SU-DHL-6 (cell line): ENCODE data around the gene PKNOX2.

Source experiments
- H2AFZ ChIP-seq: fragments of 200-600 bp; sonication (generic); 2 replicates; pipeline ENCODE4 v1.6.1; 2014; ENCODE audit warnings: low read depth, mild to moderate bottlenecking, moderate library complexity, mixed read lengths, antibody characterized with exemption, low read length; ENCODE audit not compliant: severe bottlenecking
- H3F3A ChIP-seq: fragments of 200-600 bp; shearing (Covaris generic); 2 replicates; pipeline ENCODE4 v1.6.0; 2016; ENCODE audit warnings: antibody characterized with exemption, mild to moderate bottlenecking; ENCODE audit not compliant: insufficient read depth
- H3K27ac ChIP-seq: fragments of 200-600 bp; sonication (generic); 2 replicates; pipeline ENCODE4 v1.5.1; 2016; ENCODE audit warnings: low read depth, mild to moderate bottlenecking, low read length, moderate library complexity, mixed read lengths
- H3K27me3 ChIP-seq: fragments of 200-600 bp; sonication (generic), shearing (Covaris generic); 2 replicates; pipeline ENCODE4 v1.6.0; 2014; ENCODE audit warnings: mild to moderate bottlenecking, low read length
- H3K36me3 ChIP-seq: fragments of 200-600 bp; sonication (generic); 2 replicates; pipeline ENCODE4 v1.6.1; 2014; ENCODE audit warnings: mild to moderate bottlenecking, low read length, mixed read lengths
- H3K4me2 ChIP-seq: fragments of 300-600, 200-600 bp; shearing (Covaris generic), sonication (generic); 2 replicates; pipeline ENCODE4 v1.6.0; 2014; ENCODE audit warnings: low read length, low read depth, mild to moderate bottlenecking; ENCODE audit not compliant: poor library complexity, severe bottlenecking
- H3K4me3 ChIP-seq: fragments of 200-600 bp; sonication (generic); 2 replicates; pipeline ENCODE4 v1.5.1; 2014; ENCODE audit warnings: antibody characterized with exemption, low read length, mild to moderate bottlenecking, mixed read lengths; ENCODE audit not compliant: insufficient read depth, poor library complexity, severe bottlenecking
- H3K79me2 ChIP-seq: fragments of 200-600 bp; sonication (generic); 2 replicates; pipeline ENCODE4 v1.6.1; 2014; ENCODE audit warnings: mild to moderate bottlenecking, low read length, moderate library complexity; ENCODE audit not compliant: insufficient read depth
- H3K9ac ChIP-seq: fragments of 200-600 bp; sonication (generic); 2 replicates; pipeline ENCODE4 v1.7.0; 2014; ENCODE audit warnings: mild to moderate bottlenecking, low read length
- H3K9me2 ChIP-seq: fragments of 200-600 bp; sonication (generic); replicated peaks from 2 replicates; pipeline ENCODE4 v1.6.1; 2014; ENCODE audit warnings: low read length; ENCODE audit not compliant: insufficient read depth
- H3K9me3 ChIP-seq: fragments of 200-600 bp; sonication (generic); 2 replicates; pipeline ENCODE4 v1.6.1; 2014; ENCODE audit warnings: low read length, mixed read lengths; ENCODE audit not compliant: insufficient read depth
- H4K20me1 ChIP-seq: fragments of 200-600 bp; sonication (generic); 2 replicates; pipeline ENCODE4 v1.6.1; 2014; ENCODE audit warnings: low read depth, mild to moderate bottlenecking, antibody characterized with exemption, low read length, moderate library complexity, mixed read lengths
- EZH2phosphoT487 ChIP-seq: fragments of 200-600 bp; sonication (generic), shearing (Covaris generic); conservative IDR thresholded peaks from 2 replicates; pipeline ENCODE4 v1.6.1; 2018; ENCODE audit warnings: mild to moderate bottlenecking, antibody characterized with exemption, low read length, moderate library complexity, mixed read lengths
- TF ChIP-seq, protein P1 (sequence below): fragments of 200-600 bp; sonication (generic); IDR thresholded peaks from one replicate; pipeline ENCODE4 v1.5.1; 2017; ENCODE audit warnings: antibody characterized with exemption, mild to moderate bottlenecking, low read length, moderate library complexity; ENCODE audit not compliant: insufficient read depth, poor library complexity, severe bottlenecking

Gene PKNOX2

DNA sequence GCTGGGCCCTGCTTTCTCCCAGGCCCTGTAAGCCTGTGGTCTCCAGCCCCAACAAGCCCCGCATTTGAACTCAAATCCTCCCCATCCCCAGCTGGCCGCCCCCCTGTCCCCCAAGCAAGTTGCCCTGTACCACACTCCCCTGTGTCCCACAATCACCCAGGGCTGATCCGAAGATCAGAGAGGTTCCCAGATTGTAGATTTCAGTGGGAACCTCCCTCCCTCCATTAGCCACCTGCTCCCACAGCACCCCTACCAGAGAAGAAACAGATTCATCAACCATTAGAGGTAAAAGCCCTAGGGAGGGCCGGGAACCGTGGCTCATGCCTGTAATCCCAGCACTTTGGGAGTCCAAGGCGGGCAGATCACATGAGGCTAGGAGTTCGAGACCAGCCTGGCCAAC lies 224.1 kb downstream of the PKNOX2 start:
- Histone ChIP-seq H3K4me2 (no peak overlapping the region), H3K9ac (no peak overlapping the region), H2AFZ (no peak overlapping the region), H3K4me3 (no peak overlapping the region), H3K27me3 (no peaks in the 10 kb centered on the region), H3K79me2 (no peaks in the 10 kb centered on the region), H3K27ac (no peak overlapping the region), H3K9me2 (no peaks in the 10 kb centered on the region), H3F3A (no peaks in the 10 kb centered on the region), H3K9me3 (no peaks in the 10 kb centered on the region), H4K20me1 (no peaks in the 10 kb centered on the region), H3K36me3 (no peaks in the 10 kb centered on the region)
- TF ChIP-seq EZH2phosphoT487 = no peak
- TF ChIP-seq, protein P1, sequence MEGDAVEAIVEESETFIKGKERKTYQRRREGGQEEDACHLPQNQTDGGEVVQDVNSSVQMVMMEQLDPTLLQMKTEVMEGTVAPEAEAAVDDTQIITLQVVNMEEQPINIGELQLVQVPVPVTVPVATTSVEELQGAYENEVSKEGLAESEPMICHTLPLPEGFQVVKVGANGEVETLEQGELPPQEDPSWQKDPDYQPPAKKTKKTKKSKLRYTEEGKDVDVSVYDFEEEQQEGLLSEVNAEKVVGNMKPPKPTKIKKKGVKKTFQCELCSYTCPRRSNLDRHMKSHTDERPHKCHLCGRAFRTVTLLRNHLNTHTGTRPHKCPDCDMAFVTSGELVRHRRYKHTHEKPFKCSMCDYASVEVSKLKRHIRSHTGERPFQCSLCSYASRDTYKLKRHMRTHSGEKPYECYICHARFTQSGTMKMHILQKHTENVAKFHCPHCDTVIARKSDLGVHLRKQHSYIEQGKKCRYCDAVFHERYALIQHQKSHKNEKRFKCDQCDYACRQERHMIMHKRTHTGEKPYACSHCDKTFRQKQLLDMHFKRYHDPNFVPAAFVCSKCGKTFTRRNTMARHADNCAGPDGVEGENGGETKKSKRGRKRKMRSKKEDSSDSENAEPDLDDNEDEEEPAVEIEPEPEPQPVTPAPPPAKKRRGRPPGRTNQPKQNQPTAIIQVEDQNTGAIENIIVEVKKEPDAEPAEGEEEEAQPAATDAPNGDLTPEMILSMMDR = no peak

DNA sequence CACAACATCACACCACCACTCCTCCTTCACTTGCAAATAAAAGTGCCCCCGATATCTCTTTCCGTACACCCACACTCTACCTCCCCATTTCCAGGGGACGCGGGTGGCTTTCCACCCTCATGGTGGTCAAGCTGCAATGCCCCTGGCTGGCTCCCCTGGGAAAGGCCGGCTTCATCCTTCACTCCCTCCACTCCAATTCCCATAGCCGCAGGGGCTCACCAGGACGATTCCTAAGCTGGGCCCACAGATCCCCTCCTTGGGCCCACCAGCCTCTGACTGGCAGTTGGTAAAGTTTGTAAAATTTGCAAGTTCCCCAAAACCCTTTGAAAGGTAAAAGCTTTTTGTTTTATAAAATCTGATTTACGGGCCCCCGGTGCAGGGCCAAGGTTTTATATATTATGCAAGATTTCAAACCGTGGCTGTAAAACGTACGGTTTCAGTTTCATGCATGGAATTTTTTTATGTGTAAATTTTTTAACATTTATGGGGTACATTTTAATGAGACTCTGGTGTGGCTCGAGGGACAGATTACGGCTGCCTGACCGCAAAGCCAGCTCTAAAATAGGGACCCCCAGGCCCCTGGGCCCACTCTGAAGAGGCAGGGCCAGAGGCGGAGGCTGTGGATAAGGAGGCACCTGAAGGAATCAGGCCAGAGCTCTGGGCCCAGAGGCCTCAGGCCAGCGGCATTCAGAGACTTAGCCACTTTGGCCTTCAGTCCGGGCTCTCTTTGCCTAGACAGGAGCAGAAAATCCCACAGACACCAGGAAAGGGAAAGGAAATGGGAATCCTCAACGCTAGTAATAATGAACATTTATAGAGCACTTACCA lies 225.0 kb downstream of the PKNOX2 start:
- H3K9me3 ChIP-seq = no peaks in the 10 kb centered on the region
- no peaks in the 10 kb centered on the region for H3K27me3 ChIP-seq
- H4K20me1 ChIP-seq = no peaks in the 10 kb centered on the region
- no peak overlapping the region for H2AFZ ChIP-seq
- no peak overlapping the region for H3K9ac ChIP-seq
- no peak overlapping the region for H3K27ac ChIP-seq
- H3K79me2 ChIP-seq = no peaks in the 10 kb centered on the region
- H3K4me3 ChIP-seq = no peak overlapping the region
- H3K4me2 ChIP-seq = no peak overlapping the region
- H3K9me2 ChIP-seq = no peaks in the 10 kb centered on the region
- no peaks in the 10 kb centered on the region for H3K36me3 ChIP-seq
- H3F3A ChIP-seq = no peaks in the 10 kb centered on the region
- TF ChIP-seq EZH2phosphoT487 = no peak
- TF ChIP-seq, protein P1 = no peak

DNA sequence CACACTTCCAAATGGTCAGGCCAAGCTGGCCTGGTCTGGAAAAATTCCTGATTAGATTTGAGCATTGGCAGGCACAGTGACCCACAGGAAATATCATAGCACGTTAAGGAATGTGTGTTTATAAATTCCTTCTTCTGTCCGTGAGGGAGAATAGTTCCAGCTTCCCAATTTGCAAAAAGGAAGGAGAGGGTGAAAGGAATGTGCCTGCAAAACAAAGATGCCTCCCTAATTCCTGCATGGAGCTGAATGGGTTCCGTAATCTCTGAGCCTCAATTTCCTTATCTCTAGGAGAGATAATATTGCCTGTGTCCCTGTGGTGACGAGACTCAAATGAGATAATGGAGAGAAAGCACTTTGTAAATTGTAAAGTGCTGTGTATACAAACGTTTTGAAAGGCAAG lies 226.4 kb downstream of the PKNOX2 start:
- no peaks in the 10 kb centered on the region for H3K9me3 ChIP-seq
- H4K20me1 ChIP-seq = no peaks in the 10 kb centered on the region
- no peaks in the 10 kb centered on the region for H3K27me3 ChIP-seq
- no peak overlapping the region for H3K4me3 ChIP-seq
- no peak overlapping the region for H2AFZ ChIP-seq
- H3F3A ChIP-seq = no peaks in the 10 kb centered on the region
- H3K79me2 ChIP-seq = no peaks in the 10 kb centered on the region
- TF ChIP-seq, protein P1 = no peak
- TF ChIP-seq EZH2phosphoT487 = no peak
- H3K4me2 ChIP-seq = no peak overlapping the region
- no peaks in the 10 kb centered on the region for H3K9me2 ChIP-seq
- H3K9ac ChIP-seq = no peak overlapping the region
- H3K36me3 ChIP-seq = no peaks in the 10 kb centered on the region
- no peak overlapping the region for H3K27ac ChIP-seq
